HG02840 (cell line): Measurements from ENCODE around the gene KCNK3.

Experiments
- ATAC-seq: cut with Tn5 transposase; IDR thresholded peaks from one replicate; pipeline ENCODE4 v1.9.1; 2021; ENCODE audit warnings: mild to moderate bottlenecking, moderate library complexity, moderate number of reproducible peaks; ENCODE audit not compliant: unreplicated experiment, low FRiP score

The KCNK3 gene

DNA sequence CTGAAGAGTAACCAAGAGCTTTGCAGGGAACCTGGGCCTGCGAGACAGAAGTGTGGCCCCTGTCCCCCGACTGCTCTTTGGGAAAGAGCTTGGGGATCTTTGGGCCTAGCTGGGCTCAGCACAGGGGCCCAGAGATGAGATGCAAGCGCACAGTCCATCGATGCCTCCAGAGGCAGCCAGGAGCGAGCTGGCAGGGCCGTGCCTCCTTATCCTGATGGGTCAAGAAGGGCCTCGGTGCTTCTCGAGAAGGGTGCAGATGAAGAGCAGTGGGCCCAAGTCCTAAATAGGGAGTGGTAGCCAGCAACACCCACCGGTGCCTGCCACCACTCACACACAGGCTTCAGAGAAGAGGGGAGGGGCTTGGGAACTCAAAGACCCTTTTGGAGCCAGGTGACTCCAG is 17.6 kb downstream of the KCNK3 start:
- no peak for ATAC-seq

DNA sequence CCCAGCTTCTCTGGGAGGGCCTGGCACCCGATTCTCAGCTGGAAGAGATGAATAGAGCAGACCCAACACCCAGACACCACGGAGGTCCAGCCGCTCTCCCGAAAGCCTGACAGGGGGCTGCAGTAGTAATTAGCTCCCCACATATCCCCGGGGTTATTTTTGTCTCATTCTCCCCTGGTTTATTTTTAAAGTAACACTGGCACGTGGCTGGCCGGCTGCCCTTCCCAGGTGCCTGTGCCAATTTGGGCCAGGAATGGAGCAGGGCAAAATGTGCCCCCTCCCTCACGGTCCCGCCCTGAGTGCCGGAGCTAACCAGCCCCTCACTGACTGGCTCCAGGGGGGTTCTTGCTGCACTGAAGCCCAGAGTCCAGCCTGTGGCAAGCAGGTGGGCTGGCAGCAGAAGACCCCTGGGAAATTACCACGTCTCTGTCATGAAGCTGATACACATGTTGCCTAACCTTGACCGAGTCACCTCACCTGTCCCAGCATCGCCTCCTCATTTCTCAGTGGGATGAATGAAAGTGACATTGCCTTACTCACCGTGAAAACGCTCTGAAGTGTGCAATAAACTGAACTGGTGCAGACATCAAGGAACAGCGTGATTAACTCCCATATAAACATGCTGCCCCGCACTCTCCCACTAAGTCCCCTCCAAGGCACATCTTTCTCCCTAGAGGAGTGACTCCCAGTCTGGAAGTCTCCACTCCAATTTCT is 18.4 kb downstream of the KCNK3 start:
- ATAC-seq, result no peak

DNA sequence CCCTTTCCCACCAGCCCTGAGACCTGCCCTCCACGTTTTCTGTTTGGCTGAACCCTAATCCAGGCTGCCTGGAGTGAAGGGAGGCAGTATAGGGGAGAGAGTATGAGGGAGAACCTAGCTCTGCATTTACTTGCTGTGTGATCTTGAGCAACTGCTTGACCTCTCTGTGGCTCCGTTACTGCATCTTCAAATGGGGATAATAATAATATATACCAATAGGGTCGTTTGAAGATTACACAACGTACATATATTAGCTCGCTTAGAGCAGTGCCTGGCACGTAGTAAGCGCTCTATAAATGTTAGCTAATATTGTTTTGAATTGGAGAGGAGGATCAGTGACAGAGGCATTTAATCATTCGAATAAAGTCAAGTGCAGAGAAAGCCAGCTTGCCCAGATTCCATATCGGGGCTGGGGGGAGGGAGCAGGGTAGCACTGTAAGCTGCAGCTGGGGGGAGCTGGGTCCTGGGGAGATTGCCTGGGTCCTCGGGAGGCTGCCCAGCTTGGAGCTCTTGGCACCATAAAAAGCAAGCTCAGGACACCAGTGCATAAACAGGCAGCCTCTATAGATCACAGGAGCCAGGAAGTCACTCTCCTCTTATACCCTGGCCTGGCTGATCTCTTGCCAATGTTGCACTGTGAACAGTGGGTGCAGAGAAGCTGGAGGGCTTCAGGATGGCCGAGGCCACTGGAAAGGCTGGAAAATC is 19.1 kb downstream of the KCNK3 start:
- no peak for ATAC-seq

DNA sequence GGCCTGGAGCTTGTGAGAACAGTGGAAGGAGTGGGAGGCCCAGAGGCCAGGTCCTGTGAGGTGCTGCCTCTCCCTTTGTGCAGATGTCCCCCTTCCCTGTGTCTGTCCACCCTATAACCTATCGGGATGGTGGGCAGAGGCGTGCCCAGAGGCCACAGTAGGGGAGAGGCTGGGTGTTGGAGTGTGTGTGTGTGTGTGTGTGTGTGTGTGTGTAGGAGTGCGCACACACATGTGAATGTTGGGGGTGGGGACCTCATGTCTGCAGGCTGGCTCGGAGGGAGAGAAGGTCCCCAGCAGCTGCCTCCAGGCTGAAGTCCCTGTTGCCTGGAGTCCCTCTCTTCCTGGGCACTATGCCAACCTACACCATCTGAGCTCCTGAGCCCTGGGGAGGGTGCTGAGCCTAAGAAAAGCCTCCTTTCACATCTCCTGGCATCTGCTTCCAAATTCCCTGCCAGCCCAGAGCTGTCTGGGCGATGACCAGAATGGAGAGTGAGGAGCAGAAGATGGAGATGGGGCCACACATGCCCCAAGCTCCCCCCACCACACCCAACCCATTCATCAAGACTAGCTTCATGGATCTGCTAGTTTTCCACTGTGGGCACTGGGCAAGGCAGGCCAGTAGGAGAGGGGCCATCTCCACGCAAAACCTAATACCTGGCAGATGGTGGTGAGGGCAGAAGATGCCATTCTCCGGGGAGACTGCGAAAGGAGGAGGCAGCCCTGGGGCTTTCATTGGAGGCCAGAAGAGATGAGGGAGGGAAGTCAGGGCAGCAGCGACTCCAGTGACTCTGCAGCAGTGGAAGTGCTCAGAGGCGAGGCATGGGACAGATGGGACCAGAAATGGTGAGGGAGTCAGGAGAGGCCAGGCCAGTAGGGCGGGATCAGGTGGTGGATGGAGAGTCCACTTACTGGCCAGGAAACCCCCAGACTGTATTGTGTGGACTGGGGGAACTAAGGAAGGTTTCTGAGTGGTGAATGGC is 20.3 kb downstream of the KCNK3 start:
- no peak for ATAC-seq

DNA sequence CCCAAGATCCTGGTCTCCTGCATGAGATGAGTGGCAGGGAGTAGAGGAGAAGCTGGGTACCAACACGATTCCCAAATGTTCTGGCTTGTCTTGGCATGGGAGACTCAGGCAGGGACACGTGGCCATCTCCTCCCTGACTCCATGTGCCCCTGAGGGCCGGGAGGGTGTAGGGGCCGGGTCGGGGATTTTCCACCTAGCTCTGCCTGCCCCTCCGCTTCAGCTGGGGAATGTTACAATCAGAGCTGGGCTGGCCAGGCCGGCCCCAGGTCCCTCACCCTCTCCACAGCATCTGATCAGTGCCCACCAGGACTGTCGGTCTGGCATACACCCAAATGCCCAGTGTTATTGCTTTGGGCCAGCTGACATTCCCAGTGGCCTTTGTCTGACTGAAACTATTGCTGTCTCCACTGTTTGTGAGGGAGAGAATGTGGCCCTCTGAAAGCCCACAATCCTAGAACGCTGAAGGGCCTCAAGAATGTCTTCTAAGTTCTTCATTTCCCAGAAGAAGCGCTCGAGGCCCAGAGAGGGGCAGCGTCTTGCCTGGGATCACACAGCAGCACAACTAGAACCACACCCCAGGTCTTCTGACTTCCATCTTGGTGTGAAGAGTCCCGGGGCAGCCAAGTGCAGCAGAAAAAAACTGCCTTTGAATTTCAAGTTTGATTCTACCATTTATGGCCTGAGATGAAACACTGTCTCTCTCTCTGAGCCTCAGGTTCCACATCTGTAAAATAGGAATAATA is 23.2 kb downstream of the KCNK3 start:
- ATAC-seq, result no peak

DNA sequence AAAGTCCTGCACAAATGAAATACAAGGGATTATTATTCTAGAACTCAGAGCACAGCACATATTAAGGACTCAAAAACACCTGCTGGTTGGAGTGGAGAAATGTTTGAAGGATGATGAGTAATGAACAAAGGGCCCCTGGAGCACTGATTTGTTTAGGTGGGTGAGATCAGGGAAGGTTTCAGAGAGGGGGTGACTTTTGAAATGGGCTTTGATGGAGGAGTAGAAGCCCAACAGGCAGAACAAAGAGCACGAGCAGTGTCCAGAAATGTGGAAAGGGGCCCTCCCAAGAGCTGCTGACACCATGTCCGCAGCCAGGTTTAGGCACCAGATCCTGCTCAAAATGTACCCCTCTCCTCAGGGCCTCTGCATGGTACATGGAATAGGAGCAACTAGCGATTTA is 23.8 kb downstream of the KCNK3 start:
- ATAC-seq, result no peak

DNA sequence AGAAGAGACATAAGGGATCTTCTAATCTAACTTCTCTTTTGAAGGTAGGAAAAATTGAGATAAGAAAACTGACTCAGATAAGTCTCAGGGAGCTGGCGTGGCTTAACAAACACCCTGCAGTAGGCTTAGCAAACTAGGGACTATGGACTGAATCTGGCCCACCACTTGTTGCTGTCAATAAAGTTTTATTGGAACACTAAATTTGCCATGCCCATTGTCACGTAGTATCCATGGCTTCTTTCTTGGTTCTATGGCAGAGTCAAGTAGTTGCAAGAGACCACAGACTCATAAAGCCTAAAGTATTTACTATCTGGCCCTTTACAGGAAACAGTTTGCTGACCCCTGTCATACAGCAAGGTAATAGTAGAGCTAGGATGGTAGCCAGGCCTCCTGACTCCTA is 24.2 kb downstream of the KCNK3 start:
- ATAC-seq, result no peak

DNA sequence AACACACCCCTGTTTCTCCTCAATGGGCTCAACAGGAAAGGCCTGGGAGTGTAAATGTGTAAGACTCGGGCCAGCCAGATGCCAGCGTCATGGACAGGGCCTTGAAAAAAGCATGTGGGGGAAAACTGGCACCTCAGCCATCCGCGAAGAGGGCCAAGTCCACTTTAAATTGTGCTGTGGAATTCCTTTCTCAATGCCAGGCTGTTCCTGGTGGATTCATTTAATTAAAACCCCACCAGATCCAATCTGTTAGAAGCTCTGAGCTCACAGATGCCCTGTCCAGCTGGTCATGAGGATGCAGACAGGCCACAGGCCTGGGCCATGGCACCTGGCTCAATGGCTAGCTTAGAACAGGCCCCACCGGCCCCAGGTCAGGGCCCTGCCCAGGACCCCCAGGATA is 24.8 kb downstream of the KCNK3 start:
- no peak for ATAC-seq

DNA sequence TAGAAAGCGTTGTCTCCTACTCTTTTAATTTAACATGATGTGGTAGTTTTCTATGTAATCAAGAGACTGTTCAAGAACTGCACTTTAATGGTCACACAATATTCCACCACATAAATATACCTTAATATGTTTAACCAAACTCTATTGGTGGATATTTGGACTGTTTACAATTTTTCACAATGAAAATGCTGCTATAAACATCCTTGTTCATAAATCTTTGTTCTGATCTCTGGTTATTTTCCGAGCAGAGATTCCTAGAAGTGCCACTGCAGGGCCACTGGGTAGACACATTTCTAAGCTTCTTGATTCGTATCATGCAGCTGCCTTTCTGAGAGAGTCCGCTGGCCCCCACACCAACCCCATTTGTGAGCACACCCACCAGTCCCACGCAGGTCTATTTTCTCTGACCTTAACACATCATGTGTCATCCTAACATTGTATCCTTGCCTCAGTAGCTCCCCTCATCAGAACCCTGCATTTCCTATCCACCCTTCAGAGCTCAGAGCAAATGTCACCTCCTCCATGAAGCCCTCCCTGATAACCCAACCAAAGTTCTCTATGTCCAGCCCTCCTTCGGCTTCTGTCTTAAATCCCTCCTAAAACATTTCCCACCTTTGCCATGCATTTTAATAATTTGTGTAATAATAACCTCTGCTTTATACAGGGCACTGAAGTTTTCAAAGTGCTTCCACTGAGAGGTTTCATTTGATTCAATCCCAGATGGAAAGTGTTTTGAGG is 26.6 kb downstream of the KCNK3 start:
- ATAC-seq, result no peak

DNA sequence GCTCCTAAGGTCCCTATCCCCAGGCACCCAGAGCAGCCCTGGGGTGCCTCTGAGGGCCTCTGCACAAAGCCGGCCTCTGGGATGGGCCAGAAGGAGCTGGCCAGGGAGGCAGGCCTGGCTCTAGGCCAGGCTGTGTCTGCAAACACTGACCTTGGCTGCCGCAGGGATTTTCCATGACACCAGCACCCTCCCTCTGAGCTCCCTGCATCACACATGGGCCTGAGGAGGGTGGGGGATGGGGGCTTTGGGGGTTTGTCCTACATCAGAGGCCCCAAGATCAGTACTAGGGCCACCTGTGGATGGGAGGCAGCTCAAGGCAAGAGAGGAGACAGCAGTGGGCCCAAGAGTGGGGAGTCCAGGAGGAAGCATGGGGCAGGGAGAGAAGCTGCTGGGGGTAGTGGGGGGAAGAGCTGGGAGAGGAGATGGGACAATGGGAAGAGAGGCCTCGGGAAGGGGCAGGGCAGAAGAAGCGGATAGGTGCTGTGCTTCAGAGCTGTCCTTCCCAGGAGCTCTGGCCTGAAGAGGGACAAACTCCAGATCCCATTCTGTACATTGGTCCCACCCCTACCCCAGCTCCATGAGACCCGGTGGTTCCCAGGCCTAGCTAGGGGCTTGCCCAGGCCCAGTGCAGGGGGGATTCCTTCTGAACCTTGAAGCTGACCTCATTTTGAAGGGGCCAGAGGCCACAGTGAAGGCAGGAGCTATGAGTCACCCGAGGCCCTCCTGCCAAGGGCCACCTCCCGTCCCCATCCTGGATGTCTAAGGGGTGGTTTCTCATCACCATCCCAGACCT is 28.0 kb downstream of the KCNK3 start:
- no peak for ATAC-seq

DNA sequence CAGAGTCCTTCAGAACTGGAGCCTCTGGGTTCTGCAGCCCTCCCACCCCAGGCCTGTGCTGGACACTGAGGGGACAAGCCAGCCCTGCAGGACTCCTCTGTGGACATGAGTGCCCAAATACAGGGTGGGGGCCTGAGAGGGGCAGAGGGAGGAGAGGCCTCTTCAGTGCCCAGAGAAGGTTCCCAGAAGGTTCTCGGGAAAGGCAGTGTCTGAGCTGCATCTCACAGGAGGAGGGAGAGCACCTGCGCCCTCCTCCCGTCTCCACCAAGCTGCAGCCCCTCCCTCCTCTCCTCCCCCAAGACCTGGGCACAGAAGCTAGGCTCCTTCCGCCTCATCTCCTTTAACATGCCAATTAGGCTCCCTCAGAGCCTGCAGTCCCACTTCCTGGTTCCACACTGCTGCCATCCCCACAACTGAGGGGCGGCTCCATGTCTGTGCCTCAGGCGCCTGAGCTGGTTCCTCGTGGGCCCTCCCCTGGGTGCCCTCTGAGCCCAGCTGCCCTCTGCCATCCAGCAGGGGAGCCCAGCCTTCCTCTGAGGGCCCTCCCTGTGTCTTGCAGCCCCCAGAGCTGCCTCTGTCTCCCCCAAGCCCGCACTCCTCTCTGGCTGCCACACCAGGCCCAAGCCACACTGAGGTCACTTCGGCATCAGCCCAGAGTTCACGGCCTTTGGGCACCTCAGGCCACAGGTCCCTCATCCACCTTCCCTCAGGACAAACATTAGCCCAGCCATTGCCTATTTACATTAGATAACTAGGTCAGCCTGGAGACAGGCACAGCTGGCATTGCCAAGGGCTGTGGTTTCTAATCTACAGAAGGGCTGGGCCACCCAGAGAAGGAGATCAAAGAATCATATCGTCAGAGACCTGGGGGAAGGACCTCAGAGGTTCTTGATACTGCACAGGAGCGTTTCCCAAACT is 28.9 kb downstream of the KCNK3 start:
- no peak for ATAC-seq

DNA sequence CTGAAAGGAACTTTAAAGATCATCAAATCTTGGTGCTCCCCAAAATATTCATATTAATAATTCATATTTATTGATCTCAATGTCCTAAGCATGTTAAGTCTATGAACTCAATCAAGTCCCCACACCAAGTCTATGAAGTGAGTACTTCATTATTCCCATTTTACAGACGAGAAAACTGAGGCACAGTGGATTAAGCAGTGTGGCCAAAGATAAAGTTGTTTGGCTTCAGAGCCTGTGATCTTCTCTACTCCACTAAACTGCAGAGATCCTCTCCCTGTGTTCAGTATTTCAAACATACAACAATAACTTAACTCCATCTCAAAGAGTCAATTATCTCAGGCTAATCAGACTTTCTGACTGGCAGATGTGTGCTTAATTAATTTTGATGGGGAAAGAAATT is 29.8 kb downstream of the KCNK3 start:
- no peak for ATAC-seq

DNA sequence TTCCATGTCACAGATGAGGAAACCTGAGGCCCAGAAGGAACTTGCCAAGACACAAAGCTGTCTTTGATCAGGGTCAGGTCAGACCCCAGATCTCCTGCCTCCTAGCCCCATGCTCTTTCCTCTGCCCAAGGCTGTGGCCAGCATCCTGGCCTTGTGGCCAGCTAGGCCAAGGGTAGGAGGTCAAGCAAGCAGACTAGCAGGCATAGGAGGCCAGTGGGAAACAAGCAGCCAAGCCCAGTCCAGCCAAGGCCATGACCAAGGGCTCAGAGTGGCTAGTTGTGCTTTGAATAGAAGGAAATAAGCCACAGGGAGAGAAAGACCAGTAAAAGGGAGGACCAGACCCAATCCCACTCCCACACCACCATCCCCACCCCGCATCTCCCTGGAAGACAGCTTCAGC is 30.4 kb downstream of the KCNK3 start:
- no peak for ATAC-seq

DNA sequence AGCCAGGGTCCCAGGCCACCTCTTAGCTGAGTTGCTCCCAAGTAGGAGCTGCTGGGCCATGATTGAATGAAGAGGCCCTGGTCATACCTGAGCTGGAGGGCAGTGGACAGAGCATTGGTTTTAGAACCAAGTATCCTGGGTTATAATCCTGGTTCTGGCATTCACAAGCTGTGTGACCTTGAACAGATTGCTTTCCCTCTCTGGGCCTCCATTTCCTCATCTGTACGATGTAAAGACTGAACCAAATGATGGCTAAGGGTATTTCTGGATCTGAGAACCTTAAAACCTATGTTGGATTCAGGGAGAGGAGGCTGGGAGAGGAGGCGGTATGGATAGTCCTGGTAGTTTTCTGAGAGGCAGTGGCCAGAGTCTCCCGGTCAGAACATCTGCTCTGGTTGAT is 31.0 kb downstream of the KCNK3 start:
- no peak for ATAC-seq

DNA sequence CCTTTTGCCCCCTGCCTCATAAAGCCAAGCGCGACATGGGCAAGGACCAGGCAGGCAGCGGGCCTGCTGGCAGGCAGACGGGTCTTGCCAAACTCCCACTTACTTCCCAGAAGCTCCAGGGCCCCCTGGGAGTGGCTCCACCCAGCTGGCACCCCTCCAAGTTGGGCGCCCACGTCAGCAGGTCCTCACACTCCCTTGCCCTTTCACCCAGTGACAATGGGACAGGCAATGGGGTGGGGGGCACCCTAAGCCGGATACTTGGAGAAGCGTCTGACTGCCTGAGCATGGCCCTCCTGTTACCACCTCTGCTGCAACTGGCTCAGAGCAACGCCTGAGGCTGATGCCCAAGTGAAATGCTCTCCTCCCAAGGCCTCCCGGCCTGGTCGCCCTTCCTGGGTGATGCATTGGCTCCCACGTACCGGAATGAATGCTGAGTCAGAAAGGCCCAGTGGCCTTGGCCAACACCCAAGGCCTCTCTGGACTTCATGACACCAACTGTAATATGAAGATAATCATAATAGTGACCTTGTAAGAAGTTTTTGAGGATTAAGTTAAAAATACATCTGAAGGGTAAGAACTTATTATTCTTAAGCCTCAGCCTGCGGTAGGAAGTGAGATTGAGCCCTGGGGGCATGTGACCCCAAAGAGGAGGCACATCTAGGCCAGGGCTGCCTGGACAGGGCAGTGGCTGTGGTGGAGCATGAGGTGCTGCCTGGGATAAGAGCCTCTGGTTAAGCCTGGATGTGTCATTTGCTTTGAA is 31.6 kb downstream of the KCNK3 start:
- no peak for ATAC-seq

DNA sequence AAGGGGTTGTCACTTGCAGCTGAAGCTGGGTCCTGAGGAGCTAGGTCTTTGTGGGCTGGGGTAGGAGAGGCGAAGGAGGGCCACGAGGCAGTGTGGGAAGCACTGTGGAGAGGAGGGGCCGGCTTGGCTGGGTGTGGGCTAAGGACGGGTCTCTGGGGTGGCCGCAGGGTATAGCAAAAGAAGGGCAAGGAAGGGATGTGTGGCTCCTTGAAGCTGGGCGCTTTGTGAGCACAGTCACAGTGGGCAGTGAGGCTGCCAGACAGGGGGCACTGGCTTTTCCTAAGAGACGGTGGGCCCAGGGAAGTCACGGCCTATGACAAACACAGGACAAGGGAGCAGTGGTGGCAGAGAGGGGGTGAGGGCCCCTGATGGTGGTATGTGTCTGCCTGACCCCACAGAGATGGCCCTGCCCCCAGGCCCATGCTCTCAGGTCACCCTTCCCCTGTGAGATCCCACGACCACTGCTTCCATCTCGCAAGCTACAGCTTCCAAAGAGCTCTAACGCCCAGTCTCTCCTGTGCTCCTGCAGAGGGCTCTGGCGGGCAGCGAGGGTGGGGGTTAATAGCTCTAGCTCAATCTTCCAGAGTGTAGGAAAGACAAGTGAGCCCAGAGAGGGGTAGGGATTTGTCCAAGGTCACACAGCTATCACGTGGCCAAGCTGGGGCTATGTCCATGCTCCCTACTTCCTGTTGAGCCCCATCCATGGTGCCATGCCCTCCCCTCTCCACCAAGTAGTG is 32.4 kb downstream of the KCNK3 start:
- no peak for ATAC-seq

DNA sequence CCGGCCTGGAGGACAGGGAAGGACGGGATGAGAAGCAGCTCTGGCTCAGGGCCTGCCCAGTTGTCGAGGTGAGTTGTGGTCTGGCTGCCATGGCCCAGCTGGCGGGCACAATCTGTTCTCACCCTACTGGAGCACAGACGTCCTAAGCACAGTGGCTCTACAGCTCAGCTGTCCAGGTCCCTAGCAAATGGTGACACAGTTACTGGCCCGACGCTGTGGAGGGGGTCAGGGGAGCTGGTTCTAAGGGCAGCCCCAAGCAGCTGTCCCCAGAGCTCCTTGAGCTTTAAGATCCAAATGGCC is 32.9 kb downstream of the KCNK3 start:
- no peak for ATAC-seq
